GM23248 (cell line): ENCODE results near the gene HUS1B. TPM values are rescaled to one million over a fixed set of nuclear protein-coding genes. Genes with fewer than 3 reads are reported as not detected.

Experiments used
- DNase-seq: peaks from one replicate; pipeline ENCODE4 v3.0.0-alpha.2; 2015
- H2AFZ ChIP-seq: fragments of 200-600 bp; sonication (generic); 2 replicates; pipeline ENCODE4 v1.6.1; 2016; ENCODE audit warnings: antibody characterized with exemption
- H3F3A ChIP-seq: fragments of 200-600 bp; sonication (generic); 2 replicates; pipeline ENCODE4 v1.6.1; 2016; ENCODE audit warnings: mild to moderate bottlenecking, antibody characterized with exemption, mixed run types; ENCODE audit not compliant: insufficient read depth
- H3K27ac ChIP-seq: fragments of 200-600 bp; sonication (generic); 2 replicates; pipeline ENCODE4 v1.5.1; 2016; ENCODE audit warnings: mild to moderate bottlenecking
- H3K27me3 ChIP-seq: fragments of 200-600 bp; sonication (generic); replicated peaks from 2 replicates; pipeline ENCODE4 v1.6.1; 2016; ENCODE audit warnings: mild to moderate bottlenecking; ENCODE audit not compliant: insufficient read depth
- H3K36me3 ChIP-seq: fragments of 200-600 bp; sonication (generic); 2 replicates; pipeline ENCODE4 v1.6.1; 2016; ENCODE audit warnings: low read depth, mild to moderate bottlenecking
- H3K4me1 ChIP-seq: fragments of 200-600 bp; sonication (generic); 2 replicates; pipeline ENCODE4 v1.6.1; 2016; ENCODE audit warnings: mild to moderate bottlenecking; ENCODE audit not compliant: insufficient read depth
- H3K4me2 ChIP-seq: fragments of 200-600 bp; sonication (generic); one replicate; pipeline ENCODE4 v1.6.1; 2016; ENCODE audit warnings: mild to moderate bottlenecking; ENCODE audit not compliant: unreplicated experiment
- H3K4me3 ChIP-seq: fragments of 200-600 bp; sonication (generic); 2 replicates; pipeline ENCODE4 v1.5.1; 2016; ENCODE audit warnings: mild to moderate bottlenecking
- H3K79me2 ChIP-seq: fragments of 200-600 bp; sonication (generic); 2 replicates; pipeline ENCODE4 v1.6.1; 2016; ENCODE audit warnings: mild to moderate bottlenecking; ENCODE audit not compliant: insufficient read depth
- H3K9ac ChIP-seq: fragments of 200-600 bp; sonication (generic); 2 replicates; pipeline ENCODE4 v1.6.1; 2016; ENCODE audit warnings: mild to moderate bottlenecking
- H3K9me2 ChIP-seq: fragments of 200-600 bp; sonication (generic); 2 replicates; pipeline ENCODE4 v1.6.1; 2016; ENCODE audit warnings: mixed run types, mild to moderate bottlenecking, moderate library complexity; ENCODE audit not compliant: insufficient read depth
- H3K9me3 ChIP-seq: fragments of 200-600 bp; sonication (generic); one replicate; pipeline ENCODE4 v1.6.1; 2017; ENCODE audit warnings: low read depth
- H4K20me1 ChIP-seq: fragments of 200-600 bp; sonication (generic); 2 replicates; pipeline ENCODE4 v1.6.0; 2016; ENCODE audit not compliant: insufficient read depth
- EZH2 ChIP-seq: fragments of 200-600 bp; sonication (generic); IDR thresholded peaks from 2 replicates; pipeline ENCODE4 v1.6.1; 2018; ENCODE audit warnings: antibody characterized with exemption, mild to moderate bottlenecking; ENCODE audit not compliant: insufficient read depth, poor library complexity, severe bottlenecking
- EZH2phosphoT487 ChIP-seq: fragments of 200-600 bp; sonication (generic); IDR thresholded peaks from 2 replicates; pipeline ENCODE4 v1.6.1; 2018; ENCODE audit warnings: antibody characterized with exemption, moderate library complexity, mild to moderate bottlenecking, low read depth; ENCODE audit not compliant: insufficient read depth
- WGBS, 2 experiments: methylation state at CpG; one replicate each; pipeline ENCODE4 v1.1.6; 2015 to 2017; ENCODE audit warnings: low lambda C conversion rate in 2 of 2, low coverage in 1 of 2; ENCODE audit errors: missing lambda C conversion rate in 2 of 2; 5-methylcytosine and 5-hydroxymethylcytosine counted together
- in situ Hi-C: fragments of 300-500 bp; cut with MboI; formaldehyde crosslinking; loops from 2 replicates; pipeline ENCODE4 v1.15.0; 2020
- polyA plus RNA-seq: library from polyadenylated mRNA; unstranded; fragments of >200 nt; fragmentation: Nextera tagmentation; extraction: Ambion mirVana; gene quantifications from 2 replicates; pipeline ENCODE4 v1.2.1, GENCODE V29; 2016
- total RNA-seq: library from RNA; depleted of rRNA; stranded (reverse); fragments of >200 nt; shearing (Covaris generic); gene quantifications from 2 replicates; pipeline ENCODE4 v1.2.3, GENCODE V29; 2014

HUS1B gene
- total and polyA plus RNA-seq, 2 experiments from 2014 or later, result 0.32 TPM; not detected in 1

DNA sequence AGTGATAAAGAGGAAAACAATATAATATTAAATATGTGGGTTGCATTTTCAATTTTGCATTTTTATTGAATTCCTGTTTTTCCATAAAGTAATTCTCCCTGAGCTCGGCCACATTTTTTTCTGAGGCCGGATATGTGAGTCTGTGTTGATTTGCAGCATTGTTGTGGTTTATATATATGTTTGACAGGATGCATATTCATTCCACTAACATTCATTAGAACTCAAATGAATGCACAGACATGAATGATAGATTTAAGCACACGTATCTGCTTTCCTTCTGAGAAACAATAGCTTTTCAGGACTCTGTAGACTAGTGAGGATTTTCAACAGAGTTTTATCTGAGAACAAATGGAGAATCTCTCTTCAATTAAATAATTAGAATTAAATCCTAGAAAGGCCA lies 46.7 kb upstream of the HUS1B start:
- 91 to 95% methylated on average over 3 of the region's 3 CpGs for WGBS, 2 experiments
- no peaks in the 10 kb centered on the region for H3K27me3 ChIP-seq
- no peak overlapping the region for H3K4me3 ChIP-seq
- H3F3A ChIP-seq, result no peaks in the 10 kb centered on the region
- H4K20me1 ChIP-seq, result no peaks in the 10 kb centered on the region
- no peaks in the 10 kb centered on the region for H3K79me2 ChIP-seq
- in situ Hi-C loops, result no loop called here
- H3K4me2 ChIP-seq, result no peak overlapping the region
- no peak overlapping the region for H3K9ac ChIP-seq
- H3K9me3 ChIP-seq, result no peaks in the 10 kb centered on the region
- no peak for TF ChIP-seq EZH2phosphoT487
- TF ChIP-seq EZH2, result no peak
- H2AFZ ChIP-seq, result no peak overlapping the region
- H3K9me2 ChIP-seq, result no peaks in the 10 kb centered on the region
- H3K4me1 ChIP-seq, result no peaks in the 10 kb centered on the region
- no peak for DNase-seq
- H3K36me3 ChIP-seq, result no peaks in the 10 kb centered on the region
- no peak overlapping the region for H3K27ac ChIP-seq

DNA sequence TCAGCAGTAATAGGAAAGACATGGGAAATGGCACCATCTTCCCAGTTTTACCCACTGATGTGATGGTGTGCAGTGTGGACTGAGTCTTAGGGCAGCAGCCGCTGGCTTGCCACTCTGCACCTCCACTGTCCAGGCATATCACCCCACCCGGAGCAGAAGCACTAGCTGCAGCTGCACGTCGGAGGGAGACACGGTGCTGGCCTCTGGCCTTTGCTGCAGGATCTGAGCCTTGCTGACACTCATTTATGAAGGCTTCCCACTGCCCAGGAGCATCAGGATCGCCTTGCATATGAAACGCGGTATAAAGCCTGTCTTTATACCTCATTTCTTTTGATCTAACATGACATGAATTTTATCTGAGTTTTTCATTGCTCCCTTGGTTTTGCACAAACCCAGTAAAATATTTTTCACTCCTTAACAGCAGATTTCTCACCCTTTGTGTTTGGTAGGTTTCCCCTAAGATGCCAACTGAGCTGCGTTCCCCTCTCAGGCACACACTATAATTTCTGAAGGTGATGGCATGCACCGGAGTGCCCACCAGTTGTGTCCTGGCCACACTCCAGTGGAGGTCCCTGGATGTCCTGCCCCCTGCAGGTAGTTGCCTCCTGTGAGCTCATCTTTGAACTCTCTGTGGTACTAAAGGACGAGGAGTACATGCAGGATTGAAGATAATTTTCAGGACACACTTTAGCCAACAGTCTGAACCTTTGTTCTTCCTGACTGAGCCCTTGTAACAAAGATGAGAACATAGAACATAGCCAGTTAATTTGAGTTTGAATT lies 45.0 kb upstream of the HUS1B start:
- no peaks in the 10 kb centered on the region for H3F3A ChIP-seq
- 62 to 70% methylated on average over 11 of the region's 11 CpGs for WGBS, 2 experiments

DNA sequence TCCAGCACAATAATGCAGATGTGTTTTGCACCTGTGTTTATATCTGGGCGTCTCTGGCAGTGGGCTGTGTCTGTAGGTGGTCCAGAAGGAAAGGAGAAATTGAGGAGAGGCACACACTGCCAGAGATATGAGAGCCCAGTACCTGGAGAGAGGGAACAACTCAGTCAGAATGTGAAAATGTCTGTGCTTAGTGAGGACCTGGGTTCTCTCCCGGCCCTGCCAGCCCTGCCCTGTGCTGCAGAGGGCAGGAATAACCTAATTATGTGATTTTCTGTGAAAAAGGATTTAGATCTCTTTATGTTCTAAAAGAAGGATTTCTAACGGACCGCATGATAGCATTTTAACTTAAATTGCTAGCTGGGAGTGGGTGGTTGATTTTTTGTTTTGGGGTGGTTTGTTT lies 44.3 kb upstream of the HUS1B start:
- WGBS, 2 experiments, result 41 to 46% methylated on average over 4 of the region's 4 CpGs
- Histone ChIP-seq H4K20me1 (no peaks in the 10 kb centered on the region), H3K79me2 (no peaks in the 10 kb centered on the region), H3K4me2 (no peak overlapping the region), H3K9me3 (no peaks in the 10 kb centered on the region), H2AFZ (no peak overlapping the region), H3K27ac (no peak overlapping the region), H3K4me1 (no peaks in the 10 kb centered on the region), H3K4me3 (no peak overlapping the region), H3F3A (no peaks in the 10 kb centered on the region), H3K36me3 (no peaks in the 10 kb centered on the region), H3K9me2 (no peaks in the 10 kb centered on the region), H3K9ac (no peak overlapping the region), H3K27me3 (no peaks in the 10 kb centered on the region)
- TF ChIP-seq EZH2phosphoT487 (no peak), EZH2 (no peak)
- DNase-seq, result no peak
- in situ Hi-C loops, result no loop called here

More for the DNA sequence above, 45.0 kb upstream of the HUS1B start:
- no peak overlapping the region for H3K4me3 ChIP-seq
- no peaks in the 10 kb centered on the region for H3K27me3 ChIP-seq
- H3K9ac ChIP-seq, result no peak overlapping the region
- no peaks in the 10 kb centered on the region for H3K79me2 ChIP-seq
- in situ Hi-C loops, result no loop called here
- DNase-seq, result no peak
- H3K9me3 ChIP-seq, result no peaks in the 10 kb centered on the region
- TF ChIP-seq EZH2phosphoT487, result no peak
- TF ChIP-seq EZH2, result no peak
- H3K4me2 ChIP-seq, result no peak overlapping the region
- no peak overlapping the region for H3K27ac ChIP-seq
- H4K20me1 ChIP-seq, result no peaks in the 10 kb centered on the region
- H3K9me2 ChIP-seq, result no peaks in the 10 kb centered on the region
- no peaks in the 10 kb centered on the region for H3K4me1 ChIP-seq
- H3K36me3 ChIP-seq, result no peaks in the 10 kb centered on the region
- H2AFZ ChIP-seq, result no peak overlapping the region

- no peaks in the 10 kb centered on the region for H3F3A ChIP-seq
- no peak overlapping the region for H3K4me2 ChIP-seq
- DNase-seq, result no peak
- H3K4me3 ChIP-seq, result no peak overlapping the region
- no peaks in the 10 kb centered on the region for H3K27me3 ChIP-seq
- WGBS, 2 experiments, result 78 to 79% methylated on average over 3 of the region's 3 CpGs
- no peaks in the 10 kb centered on the region for H3K9me3 ChIP-seq
- no peaks in the 10 kb centered on the region for H3K9me2 ChIP-seq
- no peaks in the 10 kb centered on the region for H3K79me2 ChIP-seq
- no peak for TF ChIP-seq EZH2
- no peak for TF ChIP-seq EZH2phosphoT487
- H4K20me1 ChIP-seq, result no peaks in the 10 kb centered on the region
- no peak overlapping the region for H2AFZ ChIP-seq
- no peaks in the 10 kb centered on the region for H3K36me3 ChIP-seq
- H3K27ac ChIP-seq, result no peak overlapping the region
- H3K4me1 ChIP-seq, result no peaks in the 10 kb centered on the region
- in situ Hi-C loops, result no loop called here
- no peak overlapping the region for H3K9ac ChIP-seq
Observed at GRCh38 chr6:700490-700889, 43.6 kb upstream of the HUS1B start.
